ENCODE results near the gene RADIL. TPM values are rescaled to one million over a fixed set of nuclear protein-coding genes. Genes with fewer than 3 reads are reported as not detected.

The RADIL gene
- total RNA-seq, 4 donors from 2014 or later = 23.2 to 31.0 (median 27.1) TPM

- 83 to 90% methylated on average over 14 to 15 of the region's 15 CpGs for WGBS, 2 donors
- no peaks in the 10 kb centered on the region for H3K27me3 ChIP-seq
- peak overlapping the region in 1 of 4 donors; percentile 94 for H3K27ac ChIP-seq
- H3K9me3 ChIP-seq = no peaks in the 10 kb centered on the region
- H3K4me1 ChIP-seq = peaks cover 0 to 53% (median 27%) of the 10 kb centered on the region in 4 donors
- DNase-seq (ENCODE audit: low spot score in 2 of 2) = no peak
- no peak for TF ChIP-seq CTCF (IDR thresholded peaks at IDR 0.05)
- TF ChIP-seq POLR2A (IDR thresholded peaks at IDR 0.05) = no peak
- no peak for TF ChIP-seq EP300 (IDR thresholded peaks at IDR 0.05)
- H3K36me3 ChIP-seq = peaks cover 0 to 42% (median 5%) of the 10 kb centered on the region in 3 donors
- no peak overlapping the region for H3K4me3 ChIP-seq
These were observed 133.7 kb downstream of the RADIL start for GRCh38 chr7:4749798-4750197.

DNA sequence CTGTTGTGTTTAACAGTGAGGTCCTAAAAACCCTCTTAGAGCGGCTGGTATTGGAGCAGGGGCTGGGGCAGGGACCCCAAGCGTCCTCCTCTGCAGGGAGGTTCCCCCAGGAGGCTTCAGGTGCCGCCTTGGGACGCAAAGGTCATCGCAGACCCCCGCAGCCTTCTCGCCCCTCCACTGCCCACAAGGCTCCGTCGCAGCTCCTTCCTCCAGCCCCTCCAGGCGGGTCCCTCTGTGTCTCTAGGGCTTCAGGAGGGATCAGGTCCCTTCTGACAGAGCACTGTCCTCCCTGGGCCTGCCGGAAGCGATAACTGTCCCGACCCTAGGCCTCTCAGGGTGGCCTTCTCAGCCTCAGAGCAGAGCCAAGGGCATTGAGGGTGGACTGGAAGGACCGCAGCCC lies 134.2 kb downstream of the RADIL start:
- no peak overlapping the region for H3K4me3 ChIP-seq
- H3K9me3 ChIP-seq = no peaks in the 10 kb centered on the region
- no peaks in the 10 kb centered on the region for H3K27me3 ChIP-seq
- 83 to 96% methylated on average over 14 of the region's 14 CpGs for WGBS, 2 donors
- peak overlapping the region in 2 of 4 donors; percentile 94 to 96 for H3K27ac ChIP-seq
- peaks cover 0 to 57% (median 31%) of the 10 kb centered on the region in 4 donors for H3K4me1 ChIP-seq
- TF ChIP-seq CTCF (IDR thresholded peaks at IDR 0.05) (no peak), POLR2A (IDR thresholded peaks at IDR 0.05) (no peak)
- DNase-seq (ENCODE audit: low spot score in 2 of 2) = no peak
- H3K36me3 ChIP-seq = peaks cover 0 to 38% (median 3%) of the 10 kb centered on the region in 3 donors

Small RNA genes lying within 50 kb of the gene (small RNA-seq; reads per million reads assigned to genes)
- gene MIR4656 (not detected), gene RF00019 (not detected)

Other genes with a start within 250 kb of the RADIL start
- 10 to 100 TPM; 24.5 to 47.3 (median 26.4) TPM for gene FOXK1, start 201.4 kb downstream of the RADIL start, total RNA-seq
- gene AP5Z1, start 108.1 kb downstream of the RADIL start, total RNA-seq = 10 to 100 TPM; 26.0 to 61.8 (median 40.7) TPM
- gene PAPOLB, start 21.7 kb downstream of the RADIL start, total RNA-seq = 1 to 10 TPM; 1.4 to 2.4 (median 1.8) TPM
- under 1 TPM in 1 of 4 donors, not detected in 3; 0.63 TPM for gene MMD2, start 75.5 kb upstream of the RADIL start, total RNA-seq
- 10 to 100 TPM in 1 of 4 donors, 1 to 10 TPM in 3; 7.5 to 11.3 (median 9.0) TPM for gene RBAK, start 162.1 kb upstream of the RADIL start, total RNA-seq

Measured in tibial nerve (tissue), 4 donors.